ENCODE measurements around the gene ZBTB38.

The ZBTB38 gene

DNA sequence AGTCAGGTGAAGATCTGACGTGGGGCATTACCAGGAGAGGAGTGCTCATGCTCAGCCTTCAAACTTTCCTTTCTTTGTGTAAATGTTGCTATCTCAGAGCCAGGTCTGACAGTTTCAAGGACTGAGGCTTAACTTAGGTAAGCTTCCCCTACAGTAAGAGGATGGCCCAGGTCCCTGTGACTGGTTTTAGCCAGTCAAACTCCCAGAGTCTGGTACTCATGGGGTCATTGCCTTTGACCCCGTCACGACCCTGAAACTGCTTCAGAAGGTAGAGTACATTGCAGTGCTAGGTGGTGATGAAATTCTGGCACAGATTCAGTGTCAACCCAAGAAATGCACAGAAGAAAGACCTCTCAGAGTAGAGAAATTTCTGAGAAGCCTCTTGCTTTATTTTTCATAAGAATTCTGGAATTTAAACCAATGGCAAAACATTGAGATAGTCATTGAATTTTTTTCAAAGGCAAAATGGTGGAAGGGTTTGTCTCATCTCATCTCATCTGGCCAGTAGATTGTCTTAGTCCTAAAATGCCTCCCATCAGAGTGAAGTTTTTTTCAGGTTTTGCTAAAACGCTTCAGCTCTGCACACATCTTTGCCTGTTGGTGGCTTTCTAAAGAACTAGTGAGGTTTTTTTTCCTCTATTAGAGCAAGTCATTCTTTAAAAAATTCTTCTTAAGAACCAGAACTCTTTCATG, 23.1 kb downstream of the ZBTB38 start:
- Mint-ChIP-seq H3K4me1 (peaks cover 2 to 5% of the 10 kb centered on the region in 2 donors), H3K9me3 (no peaks in the 10 kb centered on the region), H3K27ac (peak overlapping the region; percentile 85), H3K4me3 (no peak overlapping the region), H3K36me3 (peaks cover 0 to 8% of the 10 kb centered on the region in 2 donors), H3K27me3 (peaks cover 12 to 20% of the 10 kb centered on the region in 2 donors)
- no peak for DNase-seq
- peak; percentile 69 to 84 for ATAC-seq (replicated peaks)

- Mint-ChIP-seq H3K4me1 (peaks cover 0 to 5% of the 10 kb centered on the region in 2 donors), H3K36me3 (peaks cover 2 to 13% of the 10 kb centered on the region in 2 donors), H3K9me3 (peaks cover 0 to 3% of the 10 kb centered on the region in 2 donors), H3K4me3 (no peak overlapping the region), H3K27me3 (peaks cover 12 to 20% of the 10 kb centered on the region in 2 donors), H3K27ac (peak overlapping the region; percentile 85)
- DNase-seq (no peak), ATAC-seq (replicated peaks) (peak in 1 of 2 donors; percentile 68)
These were observed 23.6 kb downstream of the ZBTB38 start for GRCh38 chr3:141391991-141392316.

DNA sequence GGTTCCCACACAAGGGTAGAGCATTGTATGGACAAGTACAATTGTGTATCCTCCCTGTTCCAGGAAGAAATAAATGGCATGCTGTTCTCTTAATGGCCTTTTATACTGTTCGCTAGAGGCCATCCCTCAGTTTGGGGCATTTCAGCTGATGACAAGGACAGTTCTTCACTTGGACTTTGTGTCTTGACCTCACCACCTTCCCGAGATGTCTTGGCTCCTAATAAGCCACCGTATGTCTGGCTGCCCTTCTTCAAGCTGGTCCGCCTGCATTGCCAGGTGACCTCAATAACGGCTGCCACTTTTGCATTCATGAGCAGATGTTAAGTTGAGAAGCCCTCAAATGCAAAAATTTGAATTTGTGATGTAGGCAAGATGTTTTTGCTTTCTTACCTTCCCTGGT, 24.1 kb downstream of the ZBTB38 start:
- DNase-seq = no peak
- peak overlapping the region; percentile 25 for H3K27ac Mint-ChIP-seq

GRCh38 chr3:141392897-141393734, 24.8 kb downstream of the ZBTB38 start:
- H3K36me3 Mint-ChIP-seq = peaks cover 6 to 20% of the 10 kb centered on the region in 2 donors
- H3K4me1 Mint-ChIP-seq = peaks cover 0 to 5% of the 10 kb centered on the region in 2 donors
- H3K27ac Mint-ChIP-seq = peak overlapping the region; percentile 6
- no peak for DNase-seq
- no peak overlapping the region for H3K4me3 Mint-ChIP-seq
- H3K9me3 Mint-ChIP-seq = peaks cover 5 to 7% of the 10 kb centered on the region in 2 donors
- peaks cover 12 to 20% of the 10 kb centered on the region in 2 donors for H3K27me3 Mint-ChIP-seq
- no peak for ATAC-seq (replicated peaks)

More for the DNA sequence above, 24.1 kb downstream of the ZBTB38 start:
- Mint-ChIP-seq H3K4me1 (peaks cover 0 to 5% of the 10 kb centered on the region in 2 donors), H3K4me3 (no peak overlapping the region), H3K27me3 (peaks cover 12 to 20% of the 10 kb centered on the region in 2 donors), H3K36me3 (peaks cover 6 to 18% of the 10 kb centered on the region in 2 donors), H3K9me3 (peaks cover 5 to 7% of the 10 kb centered on the region in 2 donors)
- ATAC-seq (replicated peaks) = no peak

DNA sequence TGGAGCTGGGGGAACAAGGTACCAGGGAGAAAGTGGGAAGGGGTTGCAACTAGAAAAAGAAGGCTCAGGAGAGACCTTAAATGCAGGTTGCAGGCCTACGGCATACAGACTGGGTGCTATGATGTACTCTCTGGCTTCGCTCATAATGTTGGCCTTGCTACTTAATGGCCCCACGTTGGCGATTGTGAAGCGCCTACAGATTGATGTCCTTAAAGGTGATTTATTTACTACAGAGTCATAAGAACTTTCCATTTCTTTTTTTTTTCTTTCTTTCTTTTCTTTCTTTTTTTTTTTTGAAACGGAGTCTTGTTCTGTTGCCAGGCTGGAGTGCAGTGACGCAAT, 25.4 kb downstream of the ZBTB38 start:
- ATAC-seq (replicated peaks) = no peak
- peak overlapping the region; percentile 31 for H3K27ac Mint-ChIP-seq
- peaks cover 0 to 5% of the 10 kb centered on the region in 2 donors for H3K4me1 Mint-ChIP-seq
- H3K27me3 Mint-ChIP-seq = peaks cover 12 to 20% of the 10 kb centered on the region in 2 donors
- H3K4me3 Mint-ChIP-seq = no peak overlapping the region
- H3K36me3 Mint-ChIP-seq = peaks cover 6 to 20% of the 10 kb centered on the region in 2 donors
- peaks cover 5 to 7% of the 10 kb centered on the region in 2 donors for H3K9me3 Mint-ChIP-seq
- no peak for DNase-seq

GRCh38 chr3:141394560-141394959, 26.3 kb downstream of the ZBTB38 start:
- no peak overlapping the region for H3K4me3 Mint-ChIP-seq
- H3K36me3 Mint-ChIP-seq = peaks cover 6 to 20% of the 10 kb centered on the region in 2 donors
- no peak overlapping the region for H3K27ac Mint-ChIP-seq
- ATAC-seq (replicated peaks) (no peak), DNase-seq (no peak)
- peaks cover 12 to 20% of the 10 kb centered on the region in 2 donors for H3K27me3 Mint-ChIP-seq
- H3K4me1 Mint-ChIP-seq = peaks cover 5 to 11% of the 10 kb centered on the region in 2 donors
- H3K9me3 Mint-ChIP-seq = peaks cover 5 to 7% of the 10 kb centered on the region in 2 donors

DNA sequence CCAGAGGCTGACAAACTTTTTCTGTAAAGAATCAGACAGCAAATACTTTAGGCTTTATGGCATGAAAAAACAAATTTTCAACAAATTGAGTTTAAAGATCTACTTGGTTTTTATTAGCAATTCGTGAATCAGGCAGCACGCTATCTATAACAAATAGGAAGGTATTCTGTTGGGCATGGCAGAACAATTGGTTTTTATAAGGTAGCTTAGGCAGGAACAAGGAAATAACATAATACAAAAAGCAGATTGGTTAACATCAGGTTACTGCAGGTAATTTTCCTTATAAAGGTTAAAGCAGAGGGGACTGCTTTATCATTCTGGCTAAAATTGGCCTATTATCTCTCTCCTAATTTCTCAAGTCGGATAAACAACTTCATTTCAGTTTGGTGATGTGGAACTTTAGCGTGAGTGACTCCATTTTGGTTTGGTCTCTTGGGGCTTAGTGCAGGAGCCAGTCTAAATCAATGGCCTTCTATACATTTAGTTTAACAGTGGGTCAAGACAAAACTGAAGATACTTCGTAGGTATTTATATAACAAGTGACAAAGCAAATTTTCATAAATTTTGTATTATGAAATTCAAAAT, 26.8 kb downstream of the ZBTB38 start:
- no peak for DNase-seq
- Mint-ChIP-seq H3K27me3 (peaks cover 12 to 20% of the 10 kb centered on the region in 2 donors), H3K36me3 (peaks cover 6 to 20% of the 10 kb centered on the region in 2 donors), H3K27ac (no peak overlapping the region), H3K9me3 (peaks cover 5 to 7% of the 10 kb centered on the region in 2 donors), H3K4me1 (peaks cover 7 to 15% of the 10 kb centered on the region in 2 donors), H3K4me3 (no peak overlapping the region)
- no peak for ATAC-seq (replicated peaks)

GRCh38 chr3:141397996-141398395, 29.7 kb downstream of the ZBTB38 start:
- Mint-ChIP-seq H3K9me3 (peaks cover 5 to 7% of the 10 kb centered on the region in 2 donors), H3K27ac (no peak overlapping the region), H3K36me3 (peaks cover 6 to 20% of the 10 kb centered on the region in 2 donors), H3K4me1 (peaks cover 8 to 24% of the 10 kb centered on the region in 2 donors), H3K4me3 (no peak overlapping the region), H3K27me3 (peaks cover 10 to 17% of the 10 kb centered on the region in 2 donors)
- DNase-seq (no peak), ATAC-seq (replicated peaks) (no peak)

DNA sequence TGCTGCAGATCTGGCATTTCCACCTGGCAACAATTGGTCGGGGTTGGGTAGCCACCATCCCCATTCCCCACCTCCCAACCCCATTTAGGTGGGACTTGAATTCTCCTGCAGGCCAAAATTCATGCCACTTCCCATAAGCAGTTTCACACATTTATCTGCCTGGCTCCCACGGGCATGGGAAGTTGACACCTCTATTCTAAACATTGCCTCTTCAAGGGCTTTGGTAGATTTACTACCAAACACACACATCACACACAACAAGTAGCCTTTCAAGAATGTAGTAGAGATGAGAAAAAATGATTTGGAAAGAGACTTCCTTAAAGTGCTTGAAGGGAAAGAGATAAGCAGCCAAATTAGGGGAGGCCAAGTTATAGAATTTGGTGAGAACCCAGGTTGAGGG, 30.9 kb downstream of the ZBTB38 start:
- no peak overlapping the region for H3K4me3 Mint-ChIP-seq
- peaks cover 6 to 25% of the 10 kb centered on the region in 2 donors for H3K36me3 Mint-ChIP-seq
- DNase-seq = no peak
- H3K4me1 Mint-ChIP-seq = peaks cover 12 to 24% of the 10 kb centered on the region in 2 donors
- peaks cover 4 to 8% of the 10 kb centered on the region in 2 donors for H3K27me3 Mint-ChIP-seq
- H3K9me3 Mint-ChIP-seq = peaks cover 5 to 7% of the 10 kb centered on the region in 2 donors
- no peak for ATAC-seq (replicated peaks)
- peak overlapping the region; percentile 68 for H3K27ac Mint-ChIP-seq

DNA sequence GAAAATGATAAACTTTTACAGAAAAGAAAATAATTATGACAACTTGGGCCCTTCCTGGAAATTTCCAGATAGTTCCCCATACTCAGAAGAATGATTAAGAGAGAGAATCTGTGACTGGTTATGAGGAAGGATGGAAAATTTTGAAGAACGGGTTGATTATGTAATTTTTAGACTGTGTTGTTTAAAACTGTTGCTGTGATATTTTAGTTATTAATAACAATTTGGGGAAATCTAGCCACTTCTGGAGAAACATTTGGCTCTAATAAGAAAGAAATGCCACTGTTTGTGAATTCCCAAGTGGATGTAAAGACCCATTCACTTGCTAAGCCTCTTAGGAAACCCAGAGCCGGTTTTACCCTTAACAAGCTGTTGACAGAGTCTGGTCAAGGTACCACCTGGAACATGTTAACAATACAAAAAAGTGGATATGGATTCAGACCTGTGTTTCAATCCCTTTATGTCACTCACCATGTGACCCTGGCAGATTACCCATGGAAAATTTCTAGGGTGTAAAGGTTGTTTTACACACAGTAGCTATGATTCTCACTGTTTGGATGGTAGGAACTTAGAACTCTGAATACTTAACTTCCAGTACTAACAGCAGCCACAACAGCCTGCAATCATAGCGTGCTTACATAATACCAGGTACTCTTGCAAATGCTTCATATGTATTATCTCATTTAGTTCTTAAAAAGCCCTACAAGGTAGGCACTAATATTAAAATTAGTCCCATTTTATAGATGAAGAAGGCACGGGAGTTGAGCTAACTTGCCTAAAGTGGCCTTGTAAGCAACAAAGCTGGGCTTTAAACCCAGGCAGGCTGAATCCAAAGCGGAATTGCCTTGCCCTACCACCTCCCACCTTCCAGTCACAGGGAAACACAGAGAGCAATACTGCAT, 32.0 kb downstream of the ZBTB38 start:
- DNase-seq = no peak
- peaks cover 15 to 31% of the 10 kb centered on the region in 2 donors for H3K36me3 Mint-ChIP-seq
- ATAC-seq (replicated peaks) = peak; percentile 11 to 37
- no peak overlapping the region for H3K4me3 Mint-ChIP-seq
- peaks cover 14 to 20% of the 10 kb centered on the region in 2 donors for H3K4me1 Mint-ChIP-seq
- peaks cover 5 to 7% of the 10 kb centered on the region in 2 donors for H3K9me3 Mint-ChIP-seq
- H3K27me3 Mint-ChIP-seq = no peaks in the 10 kb centered on the region
- H3K27ac Mint-ChIP-seq = peak overlapping the region; percentile 51

DNA sequence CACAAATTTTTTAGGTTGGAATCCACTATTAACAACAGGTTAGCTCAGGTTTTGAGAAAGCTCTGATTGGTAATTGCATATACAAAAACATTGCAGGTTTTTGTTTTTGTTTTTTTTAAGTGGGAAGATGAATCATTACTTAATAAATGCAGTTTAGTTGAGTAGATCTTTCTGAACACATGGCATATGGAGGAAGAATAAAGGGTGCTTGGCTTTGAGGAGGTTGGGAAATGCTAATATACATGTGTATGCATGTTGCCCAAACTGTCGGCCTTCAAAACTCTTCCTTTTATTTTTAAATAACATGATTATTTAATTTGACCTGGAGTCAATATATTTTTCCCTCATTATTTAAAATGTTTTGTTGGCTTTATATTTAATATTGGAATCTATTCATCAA, 32.8 kb downstream of the ZBTB38 start:
- peaks cover 20 to 26% of the 10 kb centered on the region in 2 donors for H3K4me1 Mint-ChIP-seq

GRCh38 chr3:141401573-141402475, 33.5 kb downstream of the ZBTB38 start:
- Mint-ChIP-seq H3K36me3 (peaks cover 27 to 38% of the 10 kb centered on the region in 2 donors), H3K27ac (peak overlapping the region; percentile 91)

More for the DNA sequence above, 32.8 kb downstream of the ZBTB38 start:
- Mint-ChIP-seq H3K36me3 (peaks cover 22 to 39% of the 10 kb centered on the region in 2 donors), H3K4me3 (no peak overlapping the region), H3K27ac (peak overlapping the region; percentile 51), H3K9me3 (peaks cover 5 to 7% of the 10 kb centered on the region in 2 donors), H3K27me3 (no peaks in the 10 kb centered on the region)
- DNase-seq (no peak), ATAC-seq (replicated peaks) (no peak)

More at GRCh38 chr3:141401573-141402475, 33.5 kb downstream of the ZBTB38 start:
- peaks cover 5% of the 10 kb centered on the region in 2 donors for H3K9me3 Mint-ChIP-seq
- peak overlapping the region; percentile 78 to 82 for H3K4me3 Mint-ChIP-seq
- DNase-seq (peak; percentile 51), ATAC-seq (replicated peaks) (peak; percentile 83 to 86)
- H3K27me3 Mint-ChIP-seq = no peaks in the 10 kb centered on the region
- peaks cover 23 to 31% of the 10 kb centered on the region in 2 donors for H3K4me1 Mint-ChIP-seq
